HG03135 (cell line): ENCODE measurements around the gene ZNF608.

Source experiments
- ATAC-seq: cut with Tn5 transposase; IDR thresholded peaks from one replicate; pipeline ENCODE4 v1.9.1; 2021; ENCODE audit warnings: mild to moderate bottlenecking, moderate library complexity; ENCODE audit not compliant: unreplicated experiment

ZNF608 gene

GRCh38 chr5:124719113-124719967 lies 27.1 kb downstream of the ZNF608 start:
- no peak for ATAC-seq

DNA sequence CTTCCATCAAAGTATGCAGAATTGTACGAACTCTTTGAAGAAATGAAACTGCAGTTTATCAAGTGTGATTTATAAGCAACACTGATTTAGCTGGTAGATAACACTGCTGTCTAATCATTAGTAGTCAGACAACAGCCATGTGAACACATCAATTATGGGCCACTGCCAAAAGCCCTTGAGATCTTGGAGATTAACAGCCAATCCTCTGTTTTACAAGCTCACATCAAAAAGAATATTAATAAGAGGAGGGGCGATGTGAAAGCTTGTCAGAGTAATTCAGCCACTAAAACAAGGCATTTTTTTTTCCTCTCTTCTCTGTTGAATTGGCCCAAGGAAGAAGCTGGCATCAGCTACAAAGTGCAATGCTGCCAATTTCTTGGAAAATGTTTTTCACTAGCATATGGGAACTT lies 28.1 kb downstream of the ZNF608 start:
- ATAC-seq, result no peak

- no peak for ATAC-seq
Measured at GRCh38 chr5:124716169-124716568, 30.3 kb downstream of the ZNF608 start.

DNA sequence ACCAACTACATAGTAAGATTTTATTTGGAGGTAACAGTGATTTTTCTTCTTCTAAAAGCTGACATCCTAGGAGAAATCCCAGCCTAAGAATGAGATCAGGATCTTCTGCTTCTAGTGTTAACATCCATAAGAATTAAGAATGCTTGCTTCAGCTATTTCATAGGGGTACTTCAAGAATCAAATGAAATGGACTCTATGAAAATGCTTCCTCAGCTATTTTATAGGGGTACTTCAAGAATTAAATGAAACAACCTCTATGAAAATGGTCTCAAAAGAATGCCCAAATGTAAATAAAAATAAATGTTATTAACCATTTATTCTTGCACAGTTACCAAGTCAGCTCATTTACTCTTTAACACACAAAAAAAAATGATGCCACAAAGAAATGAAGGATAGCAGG lies 31.5 kb downstream of the ZNF608 start:
- no peak for ATAC-seq

- no peak for ATAC-seq
Measured at GRCh38 chr5:124713595-124713994, 32.8 kb downstream of the ZNF608 start.

DNA sequence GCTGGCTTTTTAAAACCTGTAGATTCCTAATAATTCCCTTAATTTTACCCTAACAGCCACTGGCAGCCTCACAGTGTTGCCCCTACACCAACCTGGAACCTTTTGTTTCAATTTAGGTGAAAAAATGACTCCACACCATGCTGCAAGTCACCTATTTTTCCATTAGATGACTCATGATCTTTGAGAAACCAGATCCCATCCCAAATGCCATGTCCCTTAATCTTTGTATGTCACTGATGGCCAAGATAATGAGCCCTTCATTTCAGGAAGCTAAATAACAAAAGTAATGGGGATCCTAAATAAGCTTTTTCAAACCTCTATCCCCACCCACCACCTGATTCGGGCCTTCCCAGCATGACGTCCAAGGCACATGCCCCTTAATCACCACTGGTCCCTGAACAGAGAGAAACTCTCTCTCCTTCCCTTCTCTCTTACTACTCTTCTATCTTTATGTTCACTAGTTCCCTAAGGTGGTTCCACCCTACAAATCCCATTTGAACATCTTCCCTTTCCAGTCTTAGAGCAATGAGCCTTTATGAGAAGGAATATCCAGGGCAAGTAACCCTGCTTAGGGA lies 33.6 kb downstream of the ZNF608 start:
- no peak for ATAC-seq

- ATAC-seq, result no peak
Measured at GRCh38 chr5:124708086-124708485, 38.4 kb downstream of the ZNF608 start.

GRCh38 chr5:124707520-124707919 lies 38.9 kb downstream of the ZNF608 start:
- no peak for ATAC-seq

- no peak for ATAC-seq
Measured at GRCh38 chr5:124706729-124707361, 39.6 kb downstream of the ZNF608 start.

GRCh38 chr5:124706051-124706450 lies 40.4 kb downstream of the ZNF608 start:
- no peak for ATAC-seq

GRCh38 chr5:124705577-124705976 lies 40.9 kb downstream of the ZNF608 start:
- no peak for ATAC-seq

DNA sequence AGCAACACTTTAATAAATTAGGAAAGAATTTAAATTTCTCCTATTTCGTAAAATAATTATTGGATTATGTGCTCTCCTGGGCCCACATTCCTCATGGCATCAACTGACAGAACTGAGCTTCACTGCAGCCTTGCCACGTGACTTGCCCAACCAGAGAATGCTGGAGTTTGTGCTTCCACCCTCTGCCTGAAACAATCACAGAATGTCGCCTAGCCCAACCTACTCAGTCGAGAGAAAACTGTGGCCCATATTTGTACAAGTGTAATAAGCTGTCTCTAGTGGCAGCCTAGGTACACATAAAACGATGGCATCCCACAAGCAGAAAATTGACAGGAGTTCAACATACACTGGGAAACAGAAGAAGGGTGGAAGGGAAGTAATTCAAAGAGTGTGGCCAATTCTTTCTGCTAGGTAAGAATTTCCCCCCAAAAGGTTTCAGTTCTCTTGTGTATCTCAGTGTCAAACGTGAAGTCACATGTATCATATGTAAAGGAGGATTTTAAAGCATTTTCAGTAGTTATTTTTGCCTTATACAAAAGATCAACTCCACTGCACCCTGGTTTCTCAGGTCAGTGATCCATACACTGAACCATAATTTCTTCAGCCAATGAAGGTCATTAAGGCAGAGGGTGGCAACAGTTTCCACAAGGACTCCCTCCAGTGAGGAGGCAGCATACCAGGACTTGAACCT lies 41.7 kb downstream of the ZNF608 start:
- ATAC-seq, result peak; percentile 70

GRCh38 chr5:124703995-124704394 lies 42.4 kb downstream of the ZNF608 start:
- no peak for ATAC-seq

GRCh38 chr5:124702525-124702924 lies 43.9 kb downstream of the ZNF608 start:
- ATAC-seq, result no peak

DNA sequence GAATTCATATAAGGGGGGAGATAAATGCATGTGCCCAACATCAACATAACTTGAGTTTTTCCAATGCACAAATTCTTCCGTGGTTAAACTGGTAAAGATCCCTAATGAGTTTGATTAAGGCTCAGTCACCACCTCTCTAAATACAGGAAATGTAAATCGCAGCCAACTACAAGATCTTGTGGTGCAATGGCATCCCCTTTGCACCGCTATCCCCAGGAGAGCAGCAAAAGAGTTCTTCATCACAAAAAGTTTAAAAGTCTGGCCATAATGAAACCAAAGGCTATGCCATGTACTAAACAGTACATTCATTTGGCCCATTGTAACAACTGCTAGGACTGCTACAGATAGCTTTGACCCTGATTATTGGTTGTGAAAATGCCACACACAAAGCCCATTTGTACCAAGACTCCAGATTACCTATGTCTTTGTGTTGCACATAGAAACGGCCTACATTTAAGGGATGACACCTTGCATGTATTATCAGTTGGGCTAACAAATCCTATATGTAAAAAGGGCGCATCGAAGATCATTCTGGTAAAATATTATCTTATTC lies 44.5 kb downstream of the ZNF608 start:
- no peak for ATAC-seq

GRCh38 chr5:124701016-124701415 lies 45.4 kb downstream of the ZNF608 start:
- ATAC-seq, result no peak

DNA sequence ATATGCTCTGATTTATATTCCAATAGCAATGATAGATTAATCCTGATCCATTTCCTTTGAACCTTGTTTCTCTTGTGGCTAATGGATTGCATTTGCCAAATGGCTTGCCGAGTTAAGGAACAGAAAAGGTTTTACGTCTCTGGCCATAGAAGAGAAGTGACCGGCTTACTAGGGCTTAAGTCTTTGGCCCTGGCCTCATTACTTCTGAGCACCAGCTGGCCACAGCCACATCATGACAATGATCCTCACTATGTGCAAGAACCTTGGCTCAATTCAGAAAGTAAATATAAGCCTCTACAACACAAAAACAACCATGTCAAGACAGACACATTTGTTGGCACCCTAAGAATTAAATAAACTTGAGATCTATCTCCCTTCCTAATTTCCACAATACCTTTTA lies 46.1 kb downstream of the ZNF608 start:
- no peak for ATAC-seq

- ATAC-seq, result no peak
Measured at GRCh38 chr5:124698770-124699169, 47.7 kb downstream of the ZNF608 start.

DNA sequence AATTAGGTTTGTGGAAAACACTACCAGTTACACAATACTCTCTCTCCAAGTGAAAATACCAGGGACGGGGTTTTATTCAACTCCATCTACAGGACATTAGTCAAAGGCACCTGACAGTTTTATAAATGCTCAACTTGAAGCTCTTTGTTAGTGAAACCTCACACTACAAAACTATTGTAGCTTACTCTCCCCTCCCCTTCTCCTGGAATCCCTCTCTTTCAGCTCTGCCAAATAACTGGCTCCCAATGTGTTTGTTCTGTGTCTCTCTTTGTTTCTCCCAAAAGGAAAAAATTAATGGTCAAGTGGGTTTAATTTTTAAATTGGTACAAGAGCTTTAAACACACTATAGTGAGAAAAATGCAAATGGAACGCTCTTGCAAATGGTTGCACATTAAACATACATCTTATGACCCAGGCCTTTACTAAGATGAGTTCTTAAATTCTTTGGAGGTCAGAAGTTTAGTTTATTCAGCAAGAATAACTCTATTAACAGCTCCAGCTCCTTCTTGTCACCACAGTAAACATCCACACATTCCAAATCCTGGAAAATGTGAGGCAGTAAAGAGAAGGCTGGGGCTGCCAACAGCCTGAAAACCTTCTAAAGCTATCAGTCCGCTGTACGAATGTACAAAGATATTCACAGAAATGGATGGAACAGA lies 48.4 kb downstream of the ZNF608 start:
- ATAC-seq, result no peak

GRCh38 chr5:124697501-124697900 lies 48.9 kb downstream of the ZNF608 start:
- ATAC-seq, result no peak

DNA sequence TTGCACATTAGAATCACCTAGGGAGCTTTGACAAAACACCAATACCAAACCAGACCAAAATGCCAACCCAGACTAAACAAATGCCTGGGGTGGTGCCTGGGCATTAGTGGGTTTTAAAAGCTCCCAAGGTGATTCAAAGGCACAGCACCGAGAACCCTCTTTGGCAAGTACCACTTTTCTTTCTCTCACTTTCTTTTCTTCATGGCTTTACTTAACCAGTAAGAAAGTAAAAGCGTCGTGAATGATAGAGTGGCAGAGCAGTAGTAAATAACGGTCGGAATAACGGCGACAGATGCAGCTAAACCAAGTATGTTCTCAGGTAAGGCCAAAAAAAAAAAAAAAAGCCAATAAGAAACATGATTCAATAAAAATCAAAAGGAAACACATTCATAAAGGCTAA lies 49.5 kb downstream of the ZNF608 start:
- ATAC-seq, result no peak
